LNCaP clone FGC (cell line): ENCODE results near the gene VGF.

Experiments
- DNase-seq: peaks from one replicate; pipeline ENCODE4 v3.0.0-alpha.2; 2011; ENCODE audit warnings: low read depth
- H3K4me3 ChIP-seq: 2 replicates; pipeline ENCODE4 v1.5.1; 2011; ENCODE audit warnings: mild to moderate bottlenecking, low read depth, low read length, control low read depth
- TF ChIP-seq, protein P1 (sequence below): IDR thresholded peaks from 2 replicates; pipeline ENCODE4 v1.5.1; 2012; ENCODE audit warnings: mild to moderate bottlenecking; ENCODE audit not compliant: control insufficient read depth, insufficient read depth; ENCODE audit errors: extremely low read depth

Gene VGF

DNA sequence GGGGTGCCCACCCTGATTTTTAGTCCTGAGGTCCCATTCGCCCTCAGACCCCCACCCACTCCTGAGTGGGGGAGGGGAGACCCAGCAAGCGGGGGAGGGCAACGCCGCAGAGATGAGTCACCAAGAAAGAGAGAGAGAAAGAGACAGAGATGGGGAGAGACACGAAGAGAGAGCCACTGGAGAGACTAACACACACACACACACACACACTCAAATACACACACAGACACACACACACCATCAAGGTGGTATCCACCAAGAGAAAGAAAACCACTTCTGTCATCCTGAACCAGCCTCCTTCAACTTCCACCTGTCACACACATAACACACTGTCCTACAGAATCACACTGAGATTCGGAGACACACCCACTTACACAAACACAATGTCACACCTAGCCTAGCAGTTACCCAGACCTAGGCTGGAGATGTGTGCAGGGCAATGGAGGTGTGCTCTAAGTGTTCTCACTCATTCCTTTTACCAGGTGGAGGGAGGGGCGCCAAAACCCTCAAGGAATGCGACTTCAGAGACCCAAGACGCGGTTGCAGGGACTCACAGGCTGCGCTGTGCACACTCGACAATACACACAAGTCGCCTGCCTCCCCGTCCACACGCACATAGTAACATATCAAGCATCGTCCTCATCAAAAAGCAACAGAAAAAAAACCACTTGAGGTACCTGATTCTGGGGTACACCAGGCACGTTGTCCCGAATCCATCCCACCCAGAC, 3.9 kb upstream of the VGF start:
- DNase-seq = no peak
- TF ChIP-seq, protein P1, sequence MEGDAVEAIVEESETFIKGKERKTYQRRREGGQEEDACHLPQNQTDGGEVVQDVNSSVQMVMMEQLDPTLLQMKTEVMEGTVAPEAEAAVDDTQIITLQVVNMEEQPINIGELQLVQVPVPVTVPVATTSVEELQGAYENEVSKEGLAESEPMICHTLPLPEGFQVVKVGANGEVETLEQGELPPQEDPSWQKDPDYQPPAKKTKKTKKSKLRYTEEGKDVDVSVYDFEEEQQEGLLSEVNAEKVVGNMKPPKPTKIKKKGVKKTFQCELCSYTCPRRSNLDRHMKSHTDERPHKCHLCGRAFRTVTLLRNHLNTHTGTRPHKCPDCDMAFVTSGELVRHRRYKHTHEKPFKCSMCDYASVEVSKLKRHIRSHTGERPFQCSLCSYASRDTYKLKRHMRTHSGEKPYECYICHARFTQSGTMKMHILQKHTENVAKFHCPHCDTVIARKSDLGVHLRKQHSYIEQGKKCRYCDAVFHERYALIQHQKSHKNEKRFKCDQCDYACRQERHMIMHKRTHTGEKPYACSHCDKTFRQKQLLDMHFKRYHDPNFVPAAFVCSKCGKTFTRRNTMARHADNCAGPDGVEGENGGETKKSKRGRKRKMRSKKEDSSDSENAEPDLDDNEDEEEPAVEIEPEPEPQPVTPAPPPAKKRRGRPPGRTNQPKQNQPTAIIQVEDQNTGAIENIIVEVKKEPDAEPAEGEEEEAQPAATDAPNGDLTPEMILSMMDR = no peak
- H3K4me3 ChIP-seq = no peak overlapping the region

DNA sequence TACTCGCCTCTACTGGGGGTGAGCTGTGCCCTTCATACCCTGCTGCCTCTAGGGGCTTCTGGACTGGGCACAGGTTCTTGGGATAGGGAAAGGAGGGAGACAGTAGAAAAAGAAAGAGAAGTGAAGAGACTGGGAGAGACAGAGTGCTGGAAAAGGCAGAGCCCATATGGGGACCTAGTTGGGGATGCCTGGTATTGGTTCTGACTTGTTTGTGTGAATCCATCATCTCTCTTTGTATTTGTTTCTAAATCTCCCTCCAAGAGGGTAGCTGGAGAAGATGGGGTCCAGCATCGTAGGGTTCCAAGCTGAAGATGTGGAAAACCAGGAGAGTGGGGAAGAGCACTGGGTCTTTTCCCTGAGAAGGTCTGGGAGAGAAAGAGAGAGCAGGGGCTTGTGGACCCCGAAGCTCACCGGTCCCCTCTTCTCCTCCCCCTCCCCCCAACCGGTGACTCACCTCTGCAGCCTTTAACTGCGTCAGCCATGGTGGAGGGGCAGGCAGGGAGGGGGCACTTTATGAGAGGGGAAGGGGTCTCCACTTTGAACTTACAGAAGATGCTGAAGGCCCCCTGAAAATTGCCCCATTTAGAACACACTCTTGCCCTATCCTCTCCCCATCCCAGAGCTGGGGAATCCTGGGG, 3.2 kb upstream of the VGF start:
- no peak overlapping the region for H3K4me3 ChIP-seq
- no peak for DNase-seq
- TF ChIP-seq, protein P1 = no peak

DNA sequence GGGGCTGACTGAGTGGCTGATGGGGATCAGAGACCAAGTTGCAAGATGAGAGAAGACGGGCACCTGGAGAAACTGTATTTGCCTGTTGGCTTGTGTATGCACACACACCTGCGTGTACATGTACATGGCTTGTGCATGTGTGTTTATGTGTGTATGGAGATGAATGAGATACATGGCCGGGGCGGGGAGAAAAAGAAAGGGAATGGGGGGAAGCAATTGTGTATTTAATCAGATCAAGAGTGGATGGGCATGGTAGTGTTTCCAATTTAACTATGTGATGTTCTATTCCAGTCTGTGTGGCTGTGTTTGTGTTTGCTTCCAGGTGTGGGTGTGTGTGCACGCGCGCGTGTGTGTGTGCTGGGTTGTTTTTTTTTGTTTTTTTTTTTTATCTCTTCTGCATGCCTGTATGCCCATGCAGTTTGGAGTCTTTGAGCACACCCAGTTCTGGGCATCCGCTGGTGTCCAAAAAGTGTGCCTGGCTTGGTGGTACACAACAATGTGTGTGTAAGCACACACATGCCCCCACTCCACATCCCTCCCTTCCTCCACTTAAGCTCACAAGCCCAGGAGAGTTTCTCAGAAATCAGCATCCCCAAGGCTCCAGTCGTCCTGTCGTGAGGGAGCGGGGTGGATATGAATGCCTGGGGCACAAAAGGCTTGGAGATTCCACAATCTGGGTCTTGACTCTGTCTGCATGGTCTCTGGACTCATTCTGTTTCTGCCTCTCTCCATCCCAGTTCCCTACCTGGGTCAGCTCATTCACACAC, 2.5 kb upstream of the VGF start:
- TF ChIP-seq, protein P1 = no peak
- H3K4me3 ChIP-seq = no peak overlapping the region
- no peak for DNase-seq

DNA sequence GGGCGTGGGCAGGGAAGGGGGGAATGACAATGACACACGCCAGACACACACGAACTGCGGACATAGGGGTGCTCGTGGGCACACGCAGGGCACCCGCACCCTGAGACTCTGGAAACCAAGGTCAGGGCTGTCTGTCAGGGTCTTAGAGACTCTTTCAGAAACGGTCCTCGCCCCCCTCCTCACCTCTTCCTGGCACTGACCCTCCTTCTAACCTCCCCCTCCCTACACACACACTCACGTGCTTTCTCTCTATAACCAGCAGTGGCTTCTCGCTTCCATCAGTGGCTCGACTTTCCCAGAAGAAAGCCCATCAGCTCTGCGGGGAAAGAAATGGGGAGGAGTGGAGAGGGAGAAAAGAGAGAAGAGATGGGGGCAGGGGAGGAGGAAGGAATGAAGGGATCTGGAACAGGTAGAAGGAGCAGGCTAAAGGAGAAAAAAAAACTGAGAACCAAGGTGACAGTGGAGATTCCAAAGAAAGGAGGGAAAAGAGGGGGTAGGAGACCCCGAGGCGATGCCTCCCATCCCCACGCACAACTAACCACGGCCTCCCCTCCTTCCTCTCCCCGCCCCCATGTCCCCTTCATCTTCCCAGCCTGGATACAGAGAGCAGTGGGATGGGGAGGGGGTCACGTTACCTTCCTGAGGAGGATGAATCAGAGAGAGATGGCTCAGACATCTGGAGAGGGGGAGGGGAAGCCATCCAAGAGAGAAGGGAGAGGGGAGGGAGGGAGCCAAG, 1.7 kb upstream of the VGF start:
- TF ChIP-seq, protein P1 = no peak
- H3K4me3 ChIP-seq = no peak overlapping the region
- DNase-seq = no peak

DNA sequence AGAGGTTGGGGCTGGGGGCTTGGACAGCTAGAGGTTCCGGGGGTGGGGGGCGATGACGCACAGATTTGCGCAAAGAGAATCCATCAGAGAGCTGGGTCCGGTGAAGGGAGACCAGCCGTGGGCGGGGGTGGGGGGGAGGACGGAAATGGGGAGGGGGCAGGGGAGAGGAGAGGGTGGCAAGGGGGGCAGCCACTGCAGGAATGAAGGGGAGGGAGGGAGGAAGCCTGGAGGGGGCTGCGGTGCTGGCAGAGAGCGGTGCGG, 1.2 kb upstream of the VGF start:
- TF ChIP-seq, protein P1 = no peak
- DNase-seq = no peak
- no peak overlapping the region for H3K4me3 ChIP-seq

DNA sequence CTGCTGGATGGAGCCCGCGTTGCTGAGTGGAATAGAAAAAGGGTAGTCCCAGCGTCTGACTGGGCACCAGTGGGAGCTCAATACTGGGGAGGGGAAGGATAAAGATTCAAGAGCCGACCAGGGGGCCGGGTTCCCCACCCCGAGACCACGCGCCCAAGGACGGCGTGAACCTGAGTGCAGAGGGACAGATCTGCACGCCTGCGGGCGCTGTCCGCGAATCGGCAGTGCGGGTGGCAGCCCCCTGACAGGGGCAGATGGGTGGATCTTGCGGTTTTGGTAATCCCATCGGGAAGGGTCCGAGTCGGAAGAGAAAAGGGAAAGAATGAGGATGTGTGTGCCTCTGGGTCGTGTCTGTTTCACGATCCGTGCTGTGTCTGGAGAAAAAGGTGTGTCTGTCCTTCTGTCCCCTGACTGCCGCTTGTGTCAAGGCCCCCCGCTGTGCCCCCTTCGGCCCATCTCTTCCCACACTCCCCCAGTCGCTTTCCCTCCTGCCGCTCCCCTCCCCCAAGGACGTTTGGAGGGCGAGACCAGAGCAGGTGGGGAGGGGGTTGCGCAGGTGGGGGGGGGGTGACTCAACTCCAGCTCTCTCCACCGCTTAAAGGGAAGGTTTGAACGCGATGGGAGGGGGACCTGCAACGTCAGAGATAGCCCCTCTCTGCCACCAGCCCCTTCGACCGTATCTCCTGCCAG, 734 bp upstream of the VGF start:
- TF ChIP-seq, protein P1 = no peak
- DNase-seq = no peak
- H3K4me3 ChIP-seq = no peak overlapping the region
